BE2C (cell line): ENCODE measurements around the gene GINS3.

Experiments used
- DNase-seq: peaks from one replicate; pipeline ENCODE4 v3.0.0-alpha.2; 2020
- H3K27me3 ChIP-seq: fragments of 250-450 bp; sonication (Bioruptor Pico); 2 replicates; pipeline ENCODE4 v1.5.1; 2020; ENCODE audit warnings: mild to moderate bottlenecking
- H3K36me3 ChIP-seq: fragments of 250-450 bp; sonication (Bioruptor Pico); 2 replicates; pipeline ENCODE4 v1.5.1; 2020; ENCODE audit warnings: mild to moderate bottlenecking
- H3K4me1 ChIP-seq: fragments of 250-450 bp; sonication (Bioruptor Pico); 2 replicates; pipeline ENCODE4 v1.5.1; 2020
- H3K4me3 ChIP-seq: 2 replicates; pipeline ENCODE4 v1.5.1; 2011; ENCODE audit warnings: low read depth, low read length
- H3K9me3 ChIP-seq: fragments of 250-450 bp; sonication (Bioruptor Pico); 2 replicates; pipeline ENCODE4 v1.5.1; 2020
- TF ChIP-seq, protein P1 (sequence below): IDR thresholded peaks from 2 replicates; pipeline ENCODE4 v1.5.1; 2012; ENCODE audit warnings: mild to moderate bottlenecking, low read depth, low read length

GINS3 gene

DNA sequence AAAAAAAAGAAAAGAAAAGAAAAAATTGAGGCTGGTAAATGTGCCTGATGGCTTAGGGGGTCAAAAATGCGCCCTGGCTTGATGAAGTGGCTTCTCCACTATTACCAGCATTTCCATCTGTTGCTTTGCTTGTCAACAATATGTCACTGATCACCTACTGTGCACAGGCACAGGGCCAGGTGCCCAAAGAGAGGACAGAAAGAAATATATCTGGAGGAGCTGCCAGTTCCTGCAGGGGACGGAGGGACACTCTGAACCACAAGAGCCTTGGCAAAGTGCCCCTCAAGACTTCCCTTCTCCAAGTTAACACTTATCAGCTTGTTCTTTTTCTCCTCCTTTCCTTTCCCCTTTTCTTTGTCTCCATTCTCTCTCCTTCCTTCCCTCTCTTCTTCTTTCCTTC lies 34.7 kb downstream of the GINS3 start:
- DNase-seq = no peak
- no peaks in the 10 kb centered on the region for H3K27me3 ChIP-seq
- no peaks in the 10 kb centered on the region for H3K4me1 ChIP-seq
- no peak overlapping the region for H3K4me3 ChIP-seq
- no peaks in the 10 kb centered on the region for H3K36me3 ChIP-seq
- H3K9me3 ChIP-seq = no peaks in the 10 kb centered on the region
- TF ChIP-seq, protein P1, sequence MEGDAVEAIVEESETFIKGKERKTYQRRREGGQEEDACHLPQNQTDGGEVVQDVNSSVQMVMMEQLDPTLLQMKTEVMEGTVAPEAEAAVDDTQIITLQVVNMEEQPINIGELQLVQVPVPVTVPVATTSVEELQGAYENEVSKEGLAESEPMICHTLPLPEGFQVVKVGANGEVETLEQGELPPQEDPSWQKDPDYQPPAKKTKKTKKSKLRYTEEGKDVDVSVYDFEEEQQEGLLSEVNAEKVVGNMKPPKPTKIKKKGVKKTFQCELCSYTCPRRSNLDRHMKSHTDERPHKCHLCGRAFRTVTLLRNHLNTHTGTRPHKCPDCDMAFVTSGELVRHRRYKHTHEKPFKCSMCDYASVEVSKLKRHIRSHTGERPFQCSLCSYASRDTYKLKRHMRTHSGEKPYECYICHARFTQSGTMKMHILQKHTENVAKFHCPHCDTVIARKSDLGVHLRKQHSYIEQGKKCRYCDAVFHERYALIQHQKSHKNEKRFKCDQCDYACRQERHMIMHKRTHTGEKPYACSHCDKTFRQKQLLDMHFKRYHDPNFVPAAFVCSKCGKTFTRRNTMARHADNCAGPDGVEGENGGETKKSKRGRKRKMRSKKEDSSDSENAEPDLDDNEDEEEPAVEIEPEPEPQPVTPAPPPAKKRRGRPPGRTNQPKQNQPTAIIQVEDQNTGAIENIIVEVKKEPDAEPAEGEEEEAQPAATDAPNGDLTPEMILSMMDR = no peak

DNA sequence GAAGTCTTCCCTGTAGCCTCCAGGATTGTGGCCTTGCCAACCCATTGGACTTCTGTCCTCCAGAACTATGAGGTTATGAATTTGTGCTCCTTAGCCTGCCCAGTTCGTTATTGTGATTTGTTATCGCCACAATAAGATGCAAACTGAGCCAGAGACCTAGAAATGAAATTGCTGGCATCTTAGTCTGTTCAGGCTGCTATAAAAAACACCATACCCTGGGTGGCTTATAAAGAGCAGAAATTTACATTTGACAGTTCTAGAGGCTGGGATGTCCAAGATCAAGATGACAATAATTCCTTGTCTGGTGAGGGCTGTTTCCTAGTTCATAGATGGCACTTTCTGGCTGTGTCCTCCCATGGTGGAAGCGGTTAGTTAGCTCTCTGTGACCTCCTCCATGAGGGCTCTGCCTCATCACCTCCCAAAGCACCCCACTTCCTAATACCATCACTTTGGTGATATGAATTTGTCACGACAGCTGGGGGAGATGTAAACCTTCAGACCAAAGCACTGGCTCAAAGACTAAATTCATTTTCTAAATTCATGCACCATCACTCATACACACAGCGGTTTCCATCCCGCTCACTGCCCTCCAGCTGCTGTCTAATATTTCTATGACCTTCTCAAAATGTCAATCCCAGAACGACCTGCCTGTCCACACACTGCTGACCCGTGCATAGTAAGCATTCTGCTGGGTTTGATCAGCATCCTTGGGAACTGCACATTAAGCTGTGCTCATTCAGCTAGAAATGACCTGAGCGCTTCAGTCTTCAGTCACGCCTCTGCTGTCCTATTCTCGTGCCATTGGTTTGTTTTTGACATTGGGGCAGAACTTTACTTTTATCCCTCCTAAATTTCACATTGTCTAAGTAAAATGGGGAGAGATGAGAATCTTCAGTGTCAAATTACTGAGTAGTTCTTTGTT lies 36.6 kb downstream of the GINS3 start:
- no peaks in the 10 kb centered on the region; the same call in 1 of the 2 replicates for H3K9me3 ChIP-seq
- TF ChIP-seq, protein P1 = no peak
- no peaks in the 10 kb centered on the region for H3K27me3 ChIP-seq
- no peaks in the 10 kb centered on the region; the same call in 1 of the 2 replicates for H3K36me3 ChIP-seq
- H3K4me1 ChIP-seq = peaks cover 7% of the 10 kb centered on the region
- no peak overlapping the region for H3K4me3 ChIP-seq
- DNase-seq = no peak

DNA sequence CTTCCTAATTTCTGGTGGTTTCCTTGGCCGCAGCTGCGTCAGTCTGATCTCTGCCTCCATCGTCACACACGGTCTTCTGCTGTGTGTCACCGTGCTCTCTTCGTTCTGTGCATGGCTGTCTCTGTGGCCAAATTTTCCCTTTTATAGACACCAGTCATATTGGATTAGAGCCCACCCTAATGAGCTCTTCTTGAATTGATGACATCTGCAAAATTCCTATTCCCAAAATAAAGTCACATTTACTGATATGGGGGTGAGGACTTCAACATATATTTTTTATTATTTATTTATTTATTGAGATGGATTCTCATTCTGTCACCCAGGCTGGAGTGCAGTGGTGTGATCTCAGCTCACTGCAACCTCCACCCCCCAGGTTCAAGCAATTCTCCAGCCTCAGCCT lies 38.4 kb downstream of the GINS3 start:
- H3K27me3 ChIP-seq = no peaks in the 10 kb centered on the region
- no peak for DNase-seq
- TF ChIP-seq, protein P1 = no peak
- no peaks in the 10 kb centered on the region; the same call in 1 of the 2 replicates for H3K36me3 ChIP-seq
- H3K9me3 ChIP-seq = no peaks in the 10 kb centered on the region; the same call in 1 of the 2 replicates
- peaks cover 10% of the 10 kb centered on the region for H3K4me1 ChIP-seq
- H3K4me3 ChIP-seq = no peak overlapping the region

DNA sequence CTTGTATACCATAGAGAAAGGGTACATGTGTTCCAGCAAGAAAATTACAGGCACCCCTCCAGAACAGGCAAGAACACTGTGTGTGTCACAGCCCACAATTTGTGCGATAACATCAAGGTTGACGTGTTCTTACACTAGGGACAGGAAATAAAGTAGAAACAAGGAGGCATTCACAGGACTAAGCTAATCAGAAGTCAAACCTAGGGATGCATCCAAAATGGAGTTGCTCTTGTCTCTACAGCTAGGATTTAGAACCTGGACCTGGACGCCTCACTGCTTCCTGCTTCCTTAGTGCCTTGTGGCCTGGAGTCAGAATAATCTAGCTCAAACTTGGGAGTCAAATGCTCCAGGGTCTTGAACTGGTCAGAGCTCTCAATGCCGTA lies 41.3 kb downstream of the GINS3 start:
- Histone ChIP-seq H3K36me3 (no peaks in the 10 kb centered on the region; the same call in 1 of the 2 replicates), H3K4me3 (no peak overlapping the region), H3K27me3 (no peaks in the 10 kb centered on the region), H3K4me1 (peaks cover 17% of the 10 kb centered on the region), H3K9me3 (no peaks in the 10 kb centered on the region; the same call in 1 of the 2 replicates)
- DNase-seq = no peak
- TF ChIP-seq, protein P1 = no peak

DNA sequence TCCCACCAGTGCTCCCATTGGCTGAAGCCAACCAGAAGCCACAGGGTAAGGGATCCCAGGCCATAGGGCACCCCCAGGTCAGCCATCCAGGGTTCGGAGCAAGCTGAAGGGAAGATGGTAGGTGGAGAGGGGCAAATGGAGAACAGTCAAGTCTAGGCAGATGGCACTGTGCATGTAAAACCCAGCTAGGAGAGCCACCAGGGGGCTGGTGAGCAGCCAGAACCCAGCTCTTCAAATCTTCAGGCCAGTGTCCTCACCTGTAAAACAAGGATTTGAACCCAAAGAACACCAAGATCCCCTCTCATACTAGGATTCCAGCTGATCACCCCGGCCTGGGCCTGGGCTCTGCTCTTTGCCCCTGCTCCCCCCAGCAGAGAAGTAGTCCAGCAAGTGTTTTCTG lies 43.5 kb downstream of the GINS3 start:
- H3K36me3 ChIP-seq = no peaks in the 10 kb centered on the region; the same call in 1 of the 2 replicates
- no peak for DNase-seq
- H3K9me3 ChIP-seq = no peaks in the 10 kb centered on the region; the same call in 1 of the 2 replicates
- TF ChIP-seq, protein P1 = peak; percentile 33
- H3K4me1 ChIP-seq = peaks cover 17% of the 10 kb centered on the region
- no peak overlapping the region for H3K4me3 ChIP-seq
- no peaks in the 10 kb centered on the region for H3K27me3 ChIP-seq

DNA sequence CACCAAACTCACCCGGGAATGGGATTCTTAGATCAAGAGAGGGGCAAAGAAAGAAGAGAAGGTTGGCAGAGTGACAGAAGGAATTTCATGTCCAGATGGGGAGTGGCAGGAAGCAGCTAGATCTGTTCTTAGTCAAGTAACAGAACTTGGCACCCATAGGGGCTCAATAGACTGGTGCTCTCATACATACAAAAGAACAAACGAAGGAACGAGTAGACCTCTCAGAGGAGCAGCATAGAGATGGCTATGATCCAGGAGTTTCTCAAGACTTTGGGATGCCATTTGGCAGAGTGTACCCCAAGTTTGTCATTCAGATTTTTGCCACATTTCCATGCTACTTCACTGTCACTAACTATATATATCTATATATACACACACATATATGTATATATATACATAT lies 47.9 kb downstream of the GINS3 start:
- DNase-seq = no peak
- Histone ChIP-seq H3K4me3 (no peak overlapping the region), H3K4me1 (peaks cover 8% of the 10 kb centered on the region), H3K9me3 (no peaks in the 10 kb centered on the region), H3K27me3 (no peaks in the 10 kb centered on the region), H3K36me3 (no peaks in the 10 kb centered on the region)
- TF ChIP-seq, protein P1 = no peak
